Hematopoietic multipotent progenitor cell treated with erythropoietin and hydrocortisone succinate and interleukin-3 and kit ligand, for 6 days (in vitro differentiated cells): ENCODE data around the gene CNIH2.
"Not testable (repeated sequence)": the region's sequence is repeated elsewhere in the genome, so short reads cannot be mapped to it uniquely, and the experiment has no call there.

Experiments
- DNase-seq: peaks from one replicate; pipeline ENCODE4 v3.0.0-alpha.2; 2015

Gene CNIH2

GRCh38 chr11:66261578-66261977, 16.4 kb upstream of the CNIH2 start:
- no peak for DNase-seq

- DNase-seq: no peak
Measured at GRCh38 chr11:66262191-66262590, 15.8 kb upstream of the CNIH2 start.

- no peak for DNase-seq
Measured at GRCh38 chr11:66262696-66263095, 15.3 kb upstream of the CNIH2 start.

- no peak for DNase-seq
Measured at GRCh38 chr11:66263231-66263630, 14.7 kb upstream of the CNIH2 start.

- no peak for DNase-seq
Measured at GRCh38 chr11:66263785-66264184, 14.2 kb upstream of the CNIH2 start.

GRCh38 chr11:66264383-66264782, 13.6 kb upstream of the CNIH2 start:
- no peak for DNase-seq

GRCh38 chr11:66264914-66265313, 13.1 kb upstream of the CNIH2 start:
- peak; percentile 32 for DNase-seq

GRCh38 chr11:66265531-66266377, 12.2 kb upstream of the CNIH2 start:
- DNase-seq: no peak

- DNase-seq: no peak
Measured at GRCh38 chr11:66266378-66267038, 11.5 kb upstream of the CNIH2 start.

- DNase-seq: no peak
Measured at GRCh38 chr11:66267039-66267378, 11.0 kb upstream of the CNIH2 start.

- DNase-seq: peak; percentile 90
Measured at GRCh38 chr11:66267379-66268243, 10.4 kb upstream of the CNIH2 start.

- peak; percentile 100 for DNase-seq
Measured at GRCh38 chr11:66268244-66268951, 9.6 kb upstream of the CNIH2 start, which contains the start of gene RAB1B. Gene RAB1B (plus strand): TSS chr11:66268639. CDS start chr11:66268680, 41 bp downstream.

GRCh38 chr11:66268952-66269905, 8.7 kb upstream of the CNIH2 start:
- peak; percentile 67 for DNase-seq

- DNase-seq: no peak
Measured at GRCh38 chr11:66271816-66272215, 6.2 kb upstream of the CNIH2 start.

GRCh38 chr11:66272596-66272995, 5.4 kb upstream of the CNIH2 start:
- DNase-seq: no peak

- DNase-seq: no peak
Measured at GRCh38 chr11:66274219-66274618, 3.8 kb upstream of the CNIH2 start.

GRCh38 chr11:66275396-66275795, 2.6 kb upstream of the CNIH2 start:
- no peak for DNase-seq

GRCh38 chr11:66275984-66276612, 1.9 kb upstream of the CNIH2 start:
- no peak for DNase-seq

- not testable (repeated sequence) for DNase-seq
Measured at GRCh38 chr11:66276619-66277018, 1.4 kb upstream of the CNIH2 start.

- not testable (repeated sequence) for DNase-seq
Measured at GRCh38 chr11:66277064-66277463, 911 bp upstream of the CNIH2 start.
